NCI-H524 treated with DMSO at 0.1 percent for 48 hours (cell line): Measurements from ENCODE around the gene PODNL1.
A peak's percentile ranks its signal among the peaks of the same experiment; 100 is the strongest.

ENCODE experiments used
- DNase-seq: peaks from one replicate; lab custom pipeline; 2025; lab: John Stamatoyannopoulos, UW

Gene PODNL1

DNA sequence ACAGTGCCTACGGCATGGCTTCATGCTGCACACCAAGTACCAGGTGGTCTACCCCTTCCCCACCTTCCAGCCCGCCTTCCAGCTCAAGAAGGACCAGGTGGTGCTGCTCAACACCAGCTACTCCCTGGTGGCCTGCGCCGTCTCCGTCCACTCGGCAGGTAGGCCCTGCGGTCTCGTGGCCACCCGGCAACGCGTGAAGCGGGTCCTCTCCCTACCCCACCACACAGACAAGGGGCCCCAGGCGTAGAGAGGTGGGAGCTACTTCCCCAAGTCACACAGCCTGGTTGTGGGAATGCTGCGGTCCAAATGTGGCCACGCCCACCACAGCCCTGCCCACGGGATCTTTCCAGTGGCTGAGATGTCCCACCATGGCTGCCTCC is 18.1 kb upstream of the PODNL1 start:
- DNase-seq: no peak

- no peak for DNase-seq
These were observed 17.6 kb upstream of the PODNL1 start for GRCh38 chr19:13955662-13956364.

DNA sequence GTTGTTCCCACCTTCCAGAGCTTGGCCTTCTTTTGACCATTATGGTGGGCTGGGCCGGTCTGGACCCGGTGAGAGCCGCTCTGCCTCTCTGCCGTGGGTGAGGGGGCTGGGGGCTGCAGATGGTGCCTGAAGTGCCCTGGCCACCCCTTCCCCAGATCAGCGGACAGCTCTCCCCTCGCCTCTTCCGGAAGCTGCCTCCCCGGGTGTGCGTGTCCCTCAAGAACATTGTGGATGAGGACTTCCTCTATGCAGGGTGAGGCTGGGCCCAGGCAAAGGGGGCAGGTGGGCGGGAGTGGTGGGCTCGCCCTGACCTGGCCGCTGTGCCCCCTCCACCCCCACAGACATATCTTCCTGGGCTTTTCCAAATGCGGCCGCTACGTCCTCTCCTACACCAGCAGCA is 16.0 kb upstream of the PODNL1 start:
- DNase-seq: no peak

DNA sequence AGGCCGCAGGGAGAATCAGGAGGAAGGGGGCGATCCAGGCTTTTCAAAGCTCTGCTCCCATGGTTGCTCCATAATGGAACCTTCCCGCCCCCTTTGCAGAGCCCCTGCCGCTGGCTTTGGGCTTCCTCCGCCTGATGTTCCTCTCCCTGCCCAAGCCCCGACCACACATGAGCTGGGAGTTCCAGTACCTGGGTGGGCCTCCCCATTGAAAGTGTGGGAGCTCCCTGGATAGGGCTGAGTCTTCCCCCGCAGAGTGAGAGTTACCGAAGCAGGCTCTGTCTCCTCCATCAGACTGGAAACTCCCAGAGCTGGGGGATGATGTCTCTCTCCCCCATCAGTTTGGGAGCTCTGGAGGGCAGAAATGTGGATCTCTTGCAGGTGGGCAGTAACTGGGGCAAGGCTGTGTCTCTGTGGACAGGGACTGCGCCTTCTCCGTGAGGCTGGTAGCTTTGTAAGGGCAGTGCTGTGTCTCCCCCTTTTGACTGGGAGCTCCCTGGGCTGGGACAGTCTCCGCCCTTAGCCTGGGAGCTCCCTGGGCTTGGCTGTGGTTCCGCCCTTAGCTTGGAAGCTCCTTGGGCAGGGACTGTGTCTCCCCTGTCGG is 14.8 kb upstream of the PODNL1 start:
- no peak for DNase-seq

DNA sequence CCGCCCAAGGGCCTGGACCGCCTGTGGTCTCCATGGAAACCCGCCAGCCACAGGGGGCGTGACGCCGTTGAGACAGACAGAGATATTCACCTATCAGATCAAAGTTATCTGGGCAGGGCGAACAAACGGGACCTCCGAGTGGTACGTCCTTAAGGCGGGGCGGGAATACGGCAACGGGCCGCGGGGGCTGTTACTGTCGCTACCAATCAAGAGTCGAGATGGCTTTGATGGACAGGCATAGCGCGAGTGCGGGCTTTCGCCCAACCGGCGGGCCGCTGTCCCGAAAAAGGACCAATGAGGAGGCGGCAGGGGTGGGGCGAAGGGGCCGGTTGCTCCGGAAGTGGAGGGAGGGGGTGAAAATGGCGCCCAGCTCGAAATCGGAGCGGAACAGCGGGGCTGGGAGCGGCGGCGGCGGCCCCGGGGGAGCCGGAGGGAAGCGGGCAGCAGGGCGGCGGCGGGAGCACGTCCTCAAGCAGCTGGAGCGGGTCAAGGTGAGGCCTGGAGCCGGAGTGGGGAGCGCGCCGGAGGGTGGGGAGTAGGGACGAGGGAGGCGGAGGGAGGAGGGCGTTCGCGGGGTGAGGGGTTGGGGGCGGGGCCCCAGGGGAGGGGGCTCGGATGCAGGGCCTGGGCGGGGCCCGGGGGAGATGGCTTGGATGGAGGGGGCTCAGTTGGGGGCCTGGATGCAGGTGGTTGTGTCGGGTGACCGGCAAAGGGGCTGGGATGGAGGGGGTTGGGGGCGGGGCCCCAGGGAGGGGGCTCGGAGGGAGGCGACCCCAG is 14.1 kb upstream of the PODNL1 start, which contains the start of gene DCAF15:
Gene DCAF15, plus strand, starts transcription at position 356 of the 777 bp plus-strand sequence. Its CDS starts 4 bp downstream, at position 360.
- DNase-seq: peak; percentile 98

DNA sequence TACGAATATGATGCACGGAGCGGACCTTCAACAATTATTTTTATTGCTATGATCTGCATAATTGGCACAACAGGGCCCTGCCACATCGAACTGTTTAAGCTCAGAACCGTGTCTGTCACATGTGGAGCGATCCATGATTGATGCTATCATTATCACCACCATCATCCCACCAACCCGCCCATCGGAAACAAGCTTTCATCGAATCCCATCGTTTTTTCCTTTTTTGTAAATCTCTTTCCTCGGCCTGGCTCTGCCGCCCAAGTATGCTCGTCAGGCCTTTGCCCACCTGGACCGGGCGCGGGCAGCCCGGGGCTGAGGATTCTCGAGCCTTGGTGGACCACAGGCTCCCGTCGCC is 13.6 kb upstream of the PODNL1 start:
- no peak for DNase-seq

DNA sequence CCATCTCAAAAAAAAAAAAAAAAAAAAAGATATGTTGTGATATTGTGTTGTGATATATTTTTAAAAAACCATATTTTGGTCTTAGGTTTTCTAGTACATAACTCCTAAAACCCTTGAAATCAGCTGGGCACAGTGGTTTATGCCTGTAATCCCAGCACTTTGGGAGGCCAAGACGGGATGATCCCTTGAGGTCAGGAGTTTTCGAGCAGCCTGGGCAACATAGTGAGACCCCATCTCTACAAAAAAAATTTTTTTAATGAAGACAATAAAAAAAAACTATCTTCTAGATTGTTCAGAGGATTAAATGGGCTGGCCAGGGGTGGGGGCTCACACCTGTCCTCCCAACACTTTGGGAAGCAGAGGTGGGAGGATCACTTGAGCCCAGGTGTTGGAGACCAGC is 12.8 kb upstream of the PODNL1 start:
- no peak for DNase-seq

DNA sequence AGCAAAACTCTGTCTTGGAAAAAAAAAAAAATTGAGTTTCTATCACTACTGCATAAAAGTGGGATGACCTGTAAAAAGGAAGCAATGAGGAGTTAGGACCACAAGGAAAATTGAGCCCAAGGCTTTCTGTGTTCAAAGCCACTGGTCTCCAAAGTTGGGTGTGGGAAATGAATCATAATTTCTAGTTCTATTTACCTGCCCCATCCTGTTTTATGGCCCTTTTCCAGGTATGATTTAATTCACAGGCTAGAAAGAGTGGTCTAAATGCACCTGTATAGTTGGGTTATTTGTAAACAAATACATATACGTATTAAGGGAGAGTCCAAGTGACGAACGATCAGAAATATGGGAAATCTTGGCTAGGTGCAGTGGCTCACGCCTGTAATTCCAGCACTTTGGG is 8.2 kb upstream of the PODNL1 start:
- DNase-seq: no peak

DNA sequence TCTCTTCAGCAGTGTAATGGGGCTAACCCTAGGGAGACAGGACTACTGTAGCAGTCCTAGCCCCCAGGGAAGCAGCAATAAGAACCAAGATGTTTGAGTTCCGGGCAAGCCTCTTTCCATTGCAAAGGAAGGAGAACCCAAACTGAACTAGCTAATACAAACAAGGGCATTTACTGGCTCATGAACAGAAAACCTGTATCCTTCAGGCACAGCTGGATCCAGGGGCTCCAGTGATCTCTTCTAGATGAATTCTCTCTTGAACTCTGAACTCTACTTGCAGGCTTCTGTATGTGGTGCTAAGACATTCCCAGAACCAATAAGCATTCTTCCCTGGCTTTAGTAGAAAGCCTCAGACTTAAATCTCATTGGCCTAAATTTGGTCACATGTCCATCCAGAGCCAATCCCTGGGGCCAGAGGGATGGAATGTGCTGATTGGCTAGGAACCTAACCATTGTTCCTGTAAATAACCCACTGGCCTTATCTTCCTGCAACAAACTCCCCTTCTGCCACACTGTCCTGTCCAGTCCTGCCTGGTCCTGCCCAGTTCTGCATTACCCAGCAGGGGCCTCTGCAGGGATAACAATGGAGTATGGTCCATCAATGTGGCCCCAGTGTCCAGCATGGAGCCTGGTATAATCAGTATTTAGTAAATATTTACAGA is 3.9 kb upstream of the PODNL1 start:
- DNase-seq: no peak

DNA sequence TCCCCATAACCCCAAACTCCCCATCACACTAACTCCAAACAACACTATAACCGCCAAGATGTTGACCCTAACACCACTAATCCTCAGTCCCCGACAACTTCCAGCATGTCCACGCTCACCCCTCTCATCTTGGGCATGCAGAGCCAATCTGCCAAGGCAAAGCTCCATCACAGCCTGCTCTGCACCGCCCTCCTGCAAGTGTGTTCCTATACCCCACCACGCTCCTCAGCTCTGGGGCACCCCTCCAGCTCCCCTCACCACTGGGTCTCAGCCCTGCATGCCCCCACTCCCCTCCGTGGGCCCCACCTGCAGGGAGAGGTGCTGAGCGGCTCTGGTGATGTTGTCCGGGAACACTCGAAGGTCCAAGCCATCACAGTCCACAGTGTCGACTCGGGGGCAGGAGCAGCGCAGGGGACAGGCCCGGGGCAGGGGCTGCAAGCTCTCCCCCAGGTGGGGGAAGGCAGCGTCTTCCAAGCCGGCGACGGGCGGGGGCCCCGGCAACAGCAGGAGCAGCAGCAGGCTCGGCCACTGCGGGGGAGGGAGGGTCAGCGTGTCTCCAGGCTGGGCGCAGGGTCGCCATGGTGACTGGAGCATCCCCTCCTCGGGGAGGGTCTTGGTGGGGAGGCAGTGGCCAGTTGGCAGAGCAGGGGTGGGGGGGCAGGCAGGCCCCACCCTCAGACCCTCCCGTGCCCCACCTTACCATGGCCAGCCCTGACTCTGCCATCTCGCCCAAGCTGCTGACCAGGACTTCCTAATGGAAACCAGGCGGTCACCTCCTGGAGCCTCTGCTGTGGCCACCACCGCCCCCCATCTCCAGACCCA is 527 bp downstream of the PODNL1 start:
- DNase-seq: peak; percentile 19

DNA sequence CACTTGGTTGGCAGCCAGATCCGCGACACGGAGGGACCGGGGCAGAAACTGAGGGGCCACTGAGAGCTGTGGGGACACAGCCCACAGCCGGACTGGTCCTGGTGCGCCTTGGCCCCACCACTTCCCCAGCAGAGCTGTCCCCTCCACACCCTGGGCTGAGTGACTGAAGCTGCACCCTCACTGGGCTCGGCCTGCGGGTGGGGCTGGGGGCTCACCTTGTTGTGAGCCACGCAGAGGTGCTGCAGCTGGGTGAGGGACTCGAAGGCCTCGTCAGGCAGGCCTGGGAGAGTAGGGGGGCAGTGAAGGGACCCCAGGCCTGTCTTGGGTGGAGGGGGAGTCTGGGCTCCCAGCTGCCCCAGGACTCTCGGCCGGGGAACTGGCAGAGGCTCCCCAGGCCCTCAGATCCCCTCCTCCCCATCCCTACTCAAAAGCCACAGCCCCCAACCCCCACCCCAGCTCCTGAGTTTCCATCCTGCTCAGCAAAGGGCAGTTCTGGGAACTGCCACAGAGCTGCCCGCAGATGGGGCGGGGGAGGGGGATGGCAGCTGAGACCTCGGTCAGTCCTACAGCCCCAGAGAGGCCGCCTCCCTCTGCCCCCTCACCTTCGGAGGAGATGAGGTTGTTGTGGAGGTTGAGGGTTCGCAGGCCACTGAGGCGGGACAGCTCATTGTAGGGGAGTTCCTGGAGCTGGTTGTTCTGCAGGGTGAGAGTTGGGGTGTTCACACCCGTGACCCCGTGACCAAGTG is 2.3 kb downstream of the PODNL1 start:
- no peak for DNase-seq

DNA sequence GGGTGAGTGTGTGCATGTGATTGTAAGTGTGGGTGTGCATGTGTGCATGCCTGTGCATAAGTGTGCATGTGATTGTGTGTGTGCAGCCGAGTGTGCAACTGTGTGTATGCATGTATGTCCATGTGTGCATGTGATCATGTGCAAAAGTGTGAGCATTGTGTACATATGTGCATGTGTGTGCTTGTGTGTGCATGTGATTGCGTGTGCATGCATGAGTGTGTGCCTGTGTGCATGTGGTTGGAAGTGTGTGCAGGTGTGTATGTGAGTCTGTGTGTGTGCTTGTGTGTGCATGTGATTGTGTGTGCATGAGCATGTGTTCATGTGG is 3.5 kb downstream of the PODNL1 start:
- DNase-seq: no peak

GRCh38 chr19:13932911-13933393 is 5.3 kb downstream of the PODNL1 start:
- DNase-seq: no peak

- DNase-seq: no peak
These were observed 6.0 kb downstream of the PODNL1 start for GRCh38 chr19:13932149-13932637.

GRCh38 chr19:13931391-13932148 is 6.6 kb downstream of the PODNL1 start:
- DNase-seq: no peak

- DNase-seq: no peak
These were observed 7.8 kb downstream of the PODNL1 start for GRCh38 chr19:13930402-13930801.

- no peak for DNase-seq
These were observed 8.3 kb downstream of the PODNL1 start for GRCh38 chr19:13929956-13930355.

- no peak for DNase-seq
These were observed 8.9 kb downstream of the PODNL1 start for GRCh38 chr19:13929340-13929739.

GRCh38 chr19:13926715-13927114 is 11.5 kb downstream of the PODNL1 start:
- no peak for DNase-seq

DNA sequence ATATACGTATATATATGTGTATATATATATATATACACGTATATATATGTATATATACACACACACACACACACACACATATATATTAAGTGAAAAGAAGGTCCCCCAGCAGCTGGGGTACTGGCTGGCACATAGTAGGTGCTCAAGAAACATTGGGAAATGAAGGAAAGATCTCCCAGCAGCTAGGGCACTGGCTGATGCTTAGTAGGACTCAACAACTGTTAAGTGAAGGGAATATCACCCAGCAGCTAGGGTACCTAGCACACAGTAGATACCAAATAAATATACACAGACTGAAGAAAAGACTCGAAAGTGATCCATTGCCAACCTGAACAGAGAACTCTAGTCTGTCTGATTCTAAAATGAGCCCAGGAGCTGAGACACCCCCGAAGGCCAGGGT is 12.2 kb downstream of the PODNL1 start:
- DNase-seq: no peak
